HepG2 (cell line): ENCODE results near the gene MYH10. TPM values are rescaled to one million over a fixed set of nuclear protein-coding genes. Genes with fewer than 3 reads are reported as not detected.
A peak's percentile ranks its signal among the peaks of the same experiment; 100 is the strongest.

Experiments used
- ATAC-seq: fragments of 200-7000 bp; cut with Tn5 transposase; 3 replicates; pipeline ENCODE4 v1.9.1; 2020; ENCODE audit warnings: mild to moderate bottlenecking, moderate library complexity
- BruUV-seq: library from RNA; stranded (reverse); fragments of 400-500 nt; replicated peaks from 2 replicates; lab custom pipeline; 2021; lab: Mats Ljungman, UMichigan
- CTCF ChIA-PET: fragments of 300-600 bp; formaldehyde crosslinking; extraction: SDS; loops from one replicate; lab custom pipeline; 2021; ENCODE audit warnings: low total read pairs, inconsistent platforms, low intra/inter-chr PET ratio; lab: Yijun Ruan, JAX
- POLR2A ChIA-PET: fragments of 350-600 bp; sonication (Branson Sonifier 250); formaldehyde crosslinking; loops from one replicate; lab custom pipeline; 2020; ENCODE audit warnings: antibody characterized with exemption, inconsistent platforms; lab: Yijun Ruan, JAX
- DNase-seq: peaks from one replicate; pipeline ENCODE4 v3.0.0-alpha.2; 2015; ENCODE audit warnings: low spot score
- FAIRE-seq: peaks from 3 replicates; lab custom pipeline; 2011; peaks lifted over from hg19 to GRCh38; lab: Jason Lieb, UNC
- H2AFZ ChIP-seq: one replicate; pipeline ENCODE4 v1.6.1; 2011; ENCODE audit warnings: low read length, inconsistent platforms
- H3K27ac ChIP-seq: fragments of 300-600 bp; 3 replicates; pipeline ENCODE4 v1.8.0; 2011; ENCODE audit warnings: mixed run types, mild to moderate bottlenecking, mixed read lengths, low read length, inconsistent platforms; ENCODE audit not compliant: insufficient read depth; ENCODE audit errors: extremely low read length
- H3K27me3 ChIP-seq, 2 experiments: fragments of 200-600 bp in 1 of 2; 2 replicates in 1 of 2; 3 replicates in 1 of 2; pipeline versions ENCODE4 v1.6.0 to v1.8.0; 2011; ENCODE audit warnings: low read length in 2 of 2, mild to moderate bottlenecking in 2 of 2, moderate library complexity in 2 of 2, inconsistent platforms in 1 of 2; ENCODE audit not compliant: insufficient read depth in 2 of 2, control insufficient read depth in 1 of 2
- H3K36me3 ChIP-seq, 2 experiments: fragments of 200-600 bp in 1 of 2; replicated peaks in 1 of 2; 2 replicates in 1 of 2; 3 replicates in 1 of 2; pipeline versions ENCODE4 v1.5.1 to v1.8.0; 2011; ENCODE audit warnings: low read length in 2 of 2, inconsistent platforms in 1 of 2; ENCODE audit not compliant: insufficient read depth in 2 of 2, control insufficient read depth in 1 of 2
- H3K4me1 ChIP-seq: 2 replicates; pipeline ENCODE4 v1.5.1; 2012; ENCODE audit warnings: low read length, inconsistent platforms; ENCODE audit not compliant: insufficient read depth
- H3K4me2 ChIP-seq: 2 replicates; pipeline ENCODE4 v1.6.0; 2011; ENCODE audit warnings: low read depth, low read length, inconsistent platforms
- H3K4me3 ChIP-seq, 3 experiments: fragments of 200-600 bp in 1 of 3; sonication (generic), shearing (Covaris generic) in 1 of 3; replicated peaks in 1 of 3; 2 replicates each; pipeline ENCODE4 v1.5.1; 2011 to 2016; ENCODE audit warnings: low read length in 3 of 3, inconsistent platforms in 2 of 3, low read depth in 2 of 3, mild to moderate bottlenecking in 2 of 3, control low read depth in 1 of 3, mixed read lengths in 1 of 3; ENCODE audit not compliant: insufficient read depth in 1 of 3
- H3K79me2 ChIP-seq: one replicate; pipeline ENCODE4 v1.6.1; 2011; ENCODE audit warnings: low read length, inconsistent platforms; ENCODE audit not compliant: insufficient read depth
- H3K9ac ChIP-seq: 2 replicates; pipeline ENCODE4 v1.6.0; 2011; ENCODE audit warnings: mild to moderate bottlenecking, low read depth, low read length, inconsistent platforms; ENCODE audit not compliant: insufficient read depth
- H3K9me3 ChIP-seq: 2 replicates; pipeline ENCODE4 v1.5.1; 2012; ENCODE audit warnings: mild to moderate bottlenecking, low read length
- H4K20me1 ChIP-seq: 2 replicates; pipeline ENCODE4 v1.6.0; 2011; ENCODE audit warnings: inconsistent platforms, mild to moderate bottlenecking, low read length, moderate library complexity; ENCODE audit not compliant: insufficient read depth
- DR1 ChIP-seq: sonication (generic); formaldehyde crosslinking; IDR thresholded peaks from 2 replicates; pipeline ENCODE4 v1.8.0; 2021; ENCODE audit warnings: mild to moderate bottlenecking, missing genetic modification reagents, inconsistent platforms
- FIP1L1 ChIP-seq: fragments of 200-400 bp; formaldehyde crosslinking; IDR thresholded peaks from 2 replicates; pipeline ENCODE4 v1.6.1; 2018; ENCODE audit warnings: low read depth, mild to moderate bottlenecking, low read length, moderate library complexity, borderline replicate concordance; ENCODE audit not compliant: insufficient read depth
- FLYWCH1 ChIP-seq: sonication (generic); formaldehyde crosslinking; IDR thresholded peaks from 2 replicates; pipeline ENCODE4 v1.8.1; 2023; ENCODE audit warnings: mild to moderate bottlenecking, missing genetic modification reagents
- HHEX ChIP-seq: IDR thresholded peaks from 2 replicates; pipeline ENCODE4 v1.6.1; 2016; ENCODE audit warnings: control low read depth
- KAT2B ChIP-seq: fragments of 150-350 bp; IDR thresholded peaks from 2 replicates; pipeline ENCODE4 v1.6.1; 2014; ENCODE audit warnings: low read depth, low read length, borderline replicate concordance
- MTF1 ChIP-seq: sonication (generic); formaldehyde crosslinking; IDR thresholded peaks from 2 replicates; pipeline ENCODE4 v1.5.0; 2020; ENCODE audit warnings: missing genetic modification reagents
- MXD4 ChIP-seq: IDR thresholded peaks from 2 replicates; pipeline ENCODE4 v1.6.1; 2016; ENCODE audit warnings: mild to moderate bottlenecking, missing biosample characterization, missing genetic modification reagents
- MXI1 ChIP-seq: IDR thresholded peaks from 3 replicates; pipeline ENCODE4 v1.6.1; 2012; ENCODE audit warnings: low read depth, low read length, inconsistent platforms, borderline replicate concordance
- PHF21A ChIP-seq: sonication (generic); formaldehyde crosslinking; IDR thresholded peaks from 2 replicates; pipeline ENCODE4 v1.5.0; 2020; ENCODE audit warnings: mild to moderate bottlenecking, missing genetic modification reagents
- RBM39 ChIP-seq: fragments of 200-400 bp; formaldehyde crosslinking; IDR thresholded peaks from one replicate; pipeline ENCODE4 v1.6.1; 2018; ENCODE audit warnings: antibody characterized with exemption, mild to moderate bottlenecking, low read depth, low read length; ENCODE audit not compliant: poor library complexity, severe bottlenecking
- SOX5 ChIP-seq: IDR thresholded peaks from 2 replicates; pipeline ENCODE4 v1.6.1; 2016; ENCODE audit warnings: borderline replicate concordance
- TARDBP ChIP-seq: sonication (generic); formaldehyde crosslinking; IDR thresholded peaks from 2 replicates; pipeline ENCODE4 v1.8.0; 2022; ENCODE audit warnings: mild to moderate bottlenecking, missing genetic modification reagents
- TP53 ChIP-seq: sonication (generic); formaldehyde crosslinking; conservative IDR thresholded peaks from 2 replicates; pipeline ENCODE4 v1.4.0; 2020; ENCODE audit warnings: missing genetic modification reagents
- XRCC5 ChIP-seq: fragments of 200-400 bp; formaldehyde crosslinking; optimal IDR thresholded peaks from 2 replicates; pipeline ENCODE3; 2017; ENCODE audit warnings: mild to moderate bottlenecking, low read length
- ZFAT ChIP-seq: sonication (generic); formaldehyde crosslinking; conservative IDR thresholded peaks from 2 replicates; pipeline ENCODE4 v1.8.1; 2023; ENCODE audit warnings: missing genetic modification reagents, inconsistent platforms
- ZNF282 ChIP-seq: fragments of 450-650 bp; IDR thresholded peaks from 2 replicates; pipeline ENCODE4 v1.6.1; 2018; ENCODE audit not compliant: partially characterized antibody
- ZNF839 ChIP-seq: sonication (generic); formaldehyde crosslinking; IDR thresholded peaks from 2 replicates; pipeline ENCODE4 v1.4.0; 2020; ENCODE audit warnings: missing genetic modification reagents, mild to moderate bottlenecking, borderline replicate concordance
- ZNF883 ChIP-seq: sonication (generic); formaldehyde crosslinking; IDR thresholded peaks from 2 replicates; pipeline ENCODE4 v1.5.1; 2020; ENCODE audit warnings: mild to moderate bottlenecking, missing genetic modification reagents; ENCODE audit errors: not compliant biosample characterization
- WGBS: methylation state at CpG from one replicate; pipeline ENCODE4 v1.1.6; 2017; ENCODE audit warnings: low lambda C conversion rate; 5-methylcytosine and 5-hydroxymethylcytosine counted together
- in situ Hi-C: cut with HindIII; loops from 2 replicates; pipeline ENCODE4 v1.10.0; 2017; ENCODE audit warnings: low pct_unique_long_range_greater_than_20kb; ENCODE audit not compliant: extremely low pct_ligation_motif_present
- intact Hi-C: fragments of 100-400 bp; cut with micrococcal nuclease; formaldehyde crosslinking; loops from one replicate; pipeline ENCODE4 v1.10.0; 2022; ENCODE audit not compliant: unreplicated experiment
- polyA plus RNA-seq, 8 experiments: library from polyadenylated mRNA; depleted of rRNA in 3 of 8; stranded (reverse) in 7 of 8; unstranded in 1 of 8; fragments of >200 nt; fragmentation: Illumina TruSeq in 4 of 8; extraction: Trizol in 4 of 8; gene quantifications; 2 replicates each; pipeline versions ENCODE4 v1.2.1 to v1.2.3, GENCODE V29; 2011 to 2016; ENCODE audit warnings: low read depth in 4 of 8, missing spikeins in 1 of 8, mixed read lengths in 1 of 8; ENCODE audit not compliant: insufficient read depth in 1 of 8
- total RNA-seq, 5 experiments: library from RNA; depleted of rRNA; stranded (reverse); fragments of >200 nt; fragmentation: Illumina TruSeq; extraction: Trizol; gene quantifications; 2 replicates each; pipeline ENCODE4 v1.2.3, GENCODE V29; 2016; ENCODE audit warnings: low read depth in 1 of 5
- TF ChIP-seq, protein P1 (sequence below): sonication (generic); formaldehyde crosslinking; IDR thresholded peaks from 2 replicates; pipeline ENCODE4 v1.4.0; 2020; ENCODE audit warnings: missing genetic modification reagents
- TF ChIP-seq, protein P2 (sequence below): IDR thresholded peaks from 2 replicates; pipeline ENCODE4 v1.6.1; 2016; ENCODE audit warnings: missing genetic modification reagents, missing compliant biosample characterization
- TF ChIP-seq, protein P3 (sequence below): sonication (generic); formaldehyde crosslinking; IDR thresholded peaks from 2 replicates; pipeline ENCODE4 v1.5.0; 2020; ENCODE audit warnings: mild to moderate bottlenecking, missing genetic modification reagents

Gene MYH10
- total and polyA plus RNA-seq, 2 of the 13 experiments (the other 11 are each of a cell fraction or from before 2014, with no cell fraction given), result 43.4 to 68.6 TPM

DNA sequence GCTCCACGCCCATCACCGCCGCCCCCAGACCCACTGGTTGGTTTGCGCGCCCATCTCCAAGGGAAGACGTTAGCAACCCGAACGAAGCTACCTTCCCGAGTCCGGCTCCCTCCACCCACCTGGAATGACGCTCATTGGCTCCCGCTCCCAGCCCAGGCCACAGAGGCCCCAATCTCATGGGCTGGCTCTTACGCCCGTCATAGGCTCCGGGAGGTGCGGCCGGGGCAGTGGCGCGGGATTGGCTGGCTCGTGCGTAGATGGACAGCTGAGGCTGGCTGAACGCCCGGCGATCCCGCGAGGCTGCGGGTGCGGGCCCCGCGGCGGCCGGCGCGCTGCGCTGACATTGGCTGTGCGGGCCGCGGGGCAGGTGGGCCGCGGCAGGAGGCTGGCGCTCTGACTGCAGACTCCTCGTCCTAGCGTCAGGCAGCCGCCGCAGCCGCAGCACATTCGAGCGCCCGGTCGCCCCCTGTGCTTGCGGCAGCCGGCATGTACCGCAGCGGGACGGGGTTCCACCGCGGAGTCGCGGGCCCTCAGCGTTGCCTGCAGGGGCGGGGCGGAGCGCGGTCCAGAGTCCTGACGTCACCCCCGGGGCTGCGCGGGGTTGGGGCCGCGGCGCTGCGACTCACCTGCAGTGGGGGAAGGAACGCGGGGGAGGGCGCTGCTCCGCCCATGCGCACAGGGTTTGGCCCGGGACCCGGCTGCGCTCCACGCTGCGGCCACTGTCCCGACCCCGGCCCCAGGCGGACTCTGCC, 453 bp upstream of the MYH10 start:
- ChIA-PET POLR2A (interaction anchor here (0.6 to 2.3 kb wide), 12 partner anchors 9 to 1835 kb away, joined by 3 to 17 read pairs (median 3); partner anchors contain the start of gene RANGRF), CTCF (no interaction called here)
- Histone ChIP-seq H3K36me3 (peaks cover 0 to 1% of the 10 kb centered on the region in 2 experiments; a peak in 1 of 5 replicates), H3K9ac (peak overlapping the region; percentile 95), H2AFZ (no peak overlapping the region), H3K4me1 (peaks cover 51% of the 10 kb centered on the region), H3K79me2 (peaks cover 41% of the 10 kb centered on the region), H4K20me1 (peaks cover 11% of the 10 kb centered on the region), H3K27ac (peak overlapping the region; percentile 89), H3K4me3 (peak overlapping the region; percentile 71 to 99 (median 99)), H3K9me3 (no peaks in the 10 kb centered on the region), H3K27me3 (no peaks in the 10 kb centered on the region), H3K4me2 (peak overlapping the region; percentile 96)
- in situ Hi-C loops (no loop called here), intact Hi-C loops (no loop called here)
- peak; percentile 99 for DNase-seq
- 0% methylated on average over 9 of the region's 85 CpGs for WGBS
- peak; percentile 95 for ATAC-seq
- FAIRE-seq, result peak; percentile 78
- no TSS peak for BruUV-seq
- TF ChIP-seq FIP1L1, result no peak
- TF ChIP-seq ZNF883 (CRISPR knock-in tag), result peak; percentile 88
- TF ChIP-seq SOX5 (CRISPR knock-in tag), result peak; percentile 67; the same call in 1 of the 2 replicates
- peak; percentile 68; the same call in 1 of the 2 replicates for TF ChIP-seq MXD4 (CRISPR knock-in tag)
- TF ChIP-seq MTF1, result no peak
- no peak for TF ChIP-seq FLYWCH1 (CRISPR knock-in tag)
- TF ChIP-seq TP53 (CRISPR knock-in tag), result peak; percentile 70; the same call in 1 of the 2 replicates
- TF ChIP-seq ZNF282, result no peak
- no peak for TF ChIP-seq ZFAT (CRISPR knock-in tag)
- TF ChIP-seq, protein P1, sequence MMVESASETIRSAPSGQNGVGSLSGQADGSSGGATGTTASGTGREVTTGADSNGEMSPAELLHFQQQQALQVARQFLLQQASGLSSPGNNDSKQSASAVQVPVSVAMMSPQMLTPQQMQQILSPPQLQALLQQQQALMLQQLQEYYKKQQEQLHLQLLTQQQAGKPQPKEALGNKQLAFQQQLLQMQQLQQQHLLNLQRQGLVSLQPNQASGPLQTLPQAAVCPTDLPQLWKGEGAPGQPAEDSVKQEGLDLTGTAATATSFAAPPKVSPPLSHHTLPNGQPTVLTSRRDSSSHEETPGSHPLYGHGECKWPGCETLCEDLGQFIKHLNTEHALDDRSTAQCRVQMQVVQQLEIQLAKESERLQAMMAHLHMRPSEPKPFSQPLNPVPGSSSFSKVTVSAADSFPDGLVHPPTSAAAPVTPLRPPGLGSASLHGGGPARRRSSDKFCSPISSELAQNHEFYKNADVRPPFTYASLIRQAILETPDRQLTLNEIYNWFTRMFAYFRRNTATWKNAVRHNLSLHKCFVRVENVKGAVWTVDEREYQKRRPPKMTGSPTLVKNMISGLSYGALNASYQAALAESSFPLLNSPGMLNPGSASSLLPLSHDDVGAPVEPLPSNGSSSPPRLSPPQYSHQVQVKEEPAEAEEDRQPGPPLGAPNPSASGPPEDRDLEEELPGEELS (CRISPR knock-in tag), result peak; percentile 27; the same call in 1 of the 2 replicates
- TF ChIP-seq ZNF839 (CRISPR knock-in tag), result peak; percentile 50; the same call in 1 of the 2 replicates
- TF ChIP-seq KAT2B, result no peak
- peak; percentile 88 for TF ChIP-seq RBM39
- TF ChIP-seq HHEX (CRISPR knock-in tag), result no peak
- TF ChIP-seq PHF21A (CRISPR knock-in tag), result peak; percentile 54
- TF ChIP-seq, protein P2, sequence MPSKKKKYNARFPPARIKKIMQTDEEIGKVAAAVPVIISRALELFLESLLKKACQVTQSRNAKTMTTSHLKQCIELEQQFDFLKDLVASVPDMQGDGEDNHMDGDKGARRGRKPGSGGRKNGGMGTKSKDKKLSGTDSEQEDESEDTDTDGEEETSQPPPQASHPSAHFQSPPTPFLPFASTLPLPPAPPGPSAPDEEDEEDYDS, result peak; percentile 32
- peak; percentile 56; the same call in 1 of the 3 replicates for TF ChIP-seq MXI1
- TF ChIP-seq DR1 (CRISPR knock-in tag), result no peak
- TF ChIP-seq TARDBP, result peak; percentile 72
- TF ChIP-seq XRCC5, result peak; percentile 34
- TF ChIP-seq, protein P3, sequence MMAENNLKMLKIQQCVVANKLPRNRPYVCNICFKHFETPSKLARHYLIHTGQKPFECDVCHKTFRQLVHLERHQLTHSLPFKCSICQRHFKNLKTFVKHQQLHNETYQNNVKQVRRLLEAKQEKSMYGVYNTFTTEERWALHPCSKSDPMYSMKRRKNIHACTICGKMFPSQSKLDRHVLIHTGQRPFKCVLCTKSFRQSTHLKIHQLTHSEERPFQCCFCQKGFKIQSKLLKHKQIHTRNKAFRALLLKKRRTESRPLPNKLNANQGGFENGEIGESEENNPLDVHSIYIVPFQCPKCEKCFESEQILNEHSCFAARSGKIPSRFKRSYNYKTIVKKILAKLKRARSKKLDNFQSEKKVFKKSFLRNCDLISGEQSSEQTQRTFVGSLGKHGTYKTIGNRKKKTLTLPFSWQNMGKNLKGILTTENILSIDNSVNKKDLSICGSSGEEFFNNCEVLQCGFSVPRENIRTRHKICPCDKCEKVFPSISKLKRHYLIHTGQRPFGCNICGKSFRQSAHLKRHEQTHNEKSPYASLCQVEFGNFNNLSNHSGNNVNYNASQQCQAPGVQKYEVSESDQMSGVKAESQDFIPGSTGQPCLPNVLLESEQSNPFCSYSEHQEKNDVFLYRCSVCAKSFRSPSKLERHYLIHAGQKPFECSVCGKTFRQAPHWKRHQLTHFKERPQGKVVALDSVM (CRISPR knock-in tag), result peak; percentile 62
